ENCODE measurements around the gene COL23A1. TPM values are rescaled to one million over a fixed set of nuclear protein-coding genes. Genes with fewer than 3 reads are reported as not detected.

Gene COL23A1
- total RNA-seq, 1 experiment from 2014 or later, result not detected

GRCh38 chr5:178288401-178289368 lies 301.5 kb downstream of the COL23A1 start:
- BruUV-seq (replicated peaks), result no TSS peak

GRCh38 chr5:178287791-178288105 lies 302.4 kb downstream of the COL23A1 start:
- BruUV-seq (replicated peaks), result no TSS peak
- Histone ChIP-seq H3K27me3 (replicated peaks; ENCODE audit: insufficient read depth, low read depth, low read length, poor library complexity) (no peaks in the 10 kb centered on the region), H3K4me1 (ENCODE audit: insufficient read depth, low read length, poor library complexity, severe bottlenecking) (no peaks in the 10 kb centered on the region), H3K9me3 (ENCODE audit: low read depth, low read length, poor library complexity, severe bottlenecking) (no peaks in the 10 kb centered on the region), H3K27ac (ENCODE audit: low read depth, low read length, poor library complexity, severe bottlenecking) (no peak overlapping the region), H3K36me3 (ENCODE audit: insufficient read depth, low read length, poor library complexity, severe bottlenecking) (no peaks in the 10 kb centered on the region), H3K4me3 (ENCODE audit: low read depth, low read length, poor library complexity, severe bottlenecking) (no peak overlapping the region)
- ChIA-PET CTCF (no interaction called here), POLR2A (ENCODE audit: low non-redundant PET) (no interaction called here)
- DNase-seq (ENCODE audit: low spot score), result no peak
- no peak for TF ChIP-seq EZH2 (IDR thresholded peaks at IDR 0.05; ENCODE audit: borderline replicate concordance, low read depth, low read length, poor library complexity, severe bottlenecking)
- TF ChIP-seq, protein P1, sequence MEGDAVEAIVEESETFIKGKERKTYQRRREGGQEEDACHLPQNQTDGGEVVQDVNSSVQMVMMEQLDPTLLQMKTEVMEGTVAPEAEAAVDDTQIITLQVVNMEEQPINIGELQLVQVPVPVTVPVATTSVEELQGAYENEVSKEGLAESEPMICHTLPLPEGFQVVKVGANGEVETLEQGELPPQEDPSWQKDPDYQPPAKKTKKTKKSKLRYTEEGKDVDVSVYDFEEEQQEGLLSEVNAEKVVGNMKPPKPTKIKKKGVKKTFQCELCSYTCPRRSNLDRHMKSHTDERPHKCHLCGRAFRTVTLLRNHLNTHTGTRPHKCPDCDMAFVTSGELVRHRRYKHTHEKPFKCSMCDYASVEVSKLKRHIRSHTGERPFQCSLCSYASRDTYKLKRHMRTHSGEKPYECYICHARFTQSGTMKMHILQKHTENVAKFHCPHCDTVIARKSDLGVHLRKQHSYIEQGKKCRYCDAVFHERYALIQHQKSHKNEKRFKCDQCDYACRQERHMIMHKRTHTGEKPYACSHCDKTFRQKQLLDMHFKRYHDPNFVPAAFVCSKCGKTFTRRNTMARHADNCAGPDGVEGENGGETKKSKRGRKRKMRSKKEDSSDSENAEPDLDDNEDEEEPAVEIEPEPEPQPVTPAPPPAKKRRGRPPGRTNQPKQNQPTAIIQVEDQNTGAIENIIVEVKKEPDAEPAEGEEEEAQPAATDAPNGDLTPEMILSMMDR (conservative IDR thresholded peaks at IDR 0.05; ENCODE audit: low read depth, low read length), result no peak
- intact Hi-C loops (cut with micrococcal nuclease; ENCODE audit: unreplicated experiment), result no loop called here

More at GRCh38 chr5:178288401-178289368, 301.5 kb downstream of the COL23A1 start:
- no peaks in the 10 kb centered on the region for H3K4me1 ChIP-seq (ENCODE audit: insufficient read depth, low read length, poor library complexity, severe bottlenecking)
- TF ChIP-seq EZH2 (IDR thresholded peaks at IDR 0.05; ENCODE audit: borderline replicate concordance, low read depth, low read length, poor library complexity, severe bottlenecking), result no peak
- TF ChIP-seq, protein P1 (conservative IDR thresholded peaks at IDR 0.05; ENCODE audit: low read depth, low read length), result no peak
- POLR2A ChIA-PET (ENCODE audit: low non-redundant PET), result no interaction called here
- CTCF ChIA-PET, result interaction anchor here (0.6 kb wide), 1 partner anchor 193 kb away, joined by 4 read pairs; no protein-coding TSS in a partner anchor
- H3K36me3 ChIP-seq (ENCODE audit: insufficient read depth, low read length, poor library complexity, severe bottlenecking), result no peaks in the 10 kb centered on the region
- no peak for DNase-seq (ENCODE audit: low spot score)
- intact Hi-C loops (cut with micrococcal nuclease; ENCODE audit: unreplicated experiment), result no loop called here
- no peak overlapping the region for H3K27ac ChIP-seq (ENCODE audit: low read depth, low read length, poor library complexity, severe bottlenecking)
- H3K4me3 ChIP-seq (ENCODE audit: low read depth, low read length, poor library complexity, severe bottlenecking), result no peak overlapping the region
- H3K27me3 ChIP-seq (replicated peaks; ENCODE audit: insufficient read depth, low read depth, low read length, poor library complexity), result no peaks in the 10 kb centered on the region
- H3K9me3 ChIP-seq (ENCODE audit: low read depth, low read length, poor library complexity, severe bottlenecking), result no peaks in the 10 kb centered on the region

DNA sequence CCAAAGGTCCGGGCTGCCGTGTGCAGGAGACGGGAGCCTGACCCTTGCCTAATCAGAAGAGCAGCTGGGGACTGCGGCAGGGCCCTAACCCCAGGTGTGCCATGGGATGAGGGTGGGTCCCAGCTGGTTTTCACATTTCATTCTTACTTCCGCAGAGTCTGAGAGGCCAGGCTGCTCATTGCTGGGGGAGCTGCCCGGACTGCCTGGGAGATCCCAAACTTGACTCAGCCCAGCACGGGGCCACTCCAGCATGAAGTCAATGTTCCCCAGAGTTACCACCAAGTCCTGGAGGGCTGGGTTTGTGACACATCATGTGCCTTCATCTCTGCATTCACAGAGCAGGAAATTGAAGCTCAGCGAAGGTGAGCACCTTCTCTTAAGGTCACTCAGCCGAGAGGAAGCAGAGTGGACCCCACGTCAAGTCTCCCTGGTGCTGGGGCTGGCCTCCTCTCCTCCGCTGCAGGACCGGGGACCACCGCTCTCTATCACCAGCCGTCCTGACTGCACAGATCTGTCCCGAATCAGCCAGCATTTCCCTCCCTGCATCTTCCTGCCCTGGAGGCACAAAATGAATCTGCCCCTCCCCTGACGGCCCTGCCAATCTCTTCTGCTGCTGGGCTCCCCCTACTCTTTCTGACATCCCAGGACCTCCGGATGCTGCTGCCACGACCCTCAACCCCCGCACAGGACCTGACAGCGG lies 303.0 kb downstream of the COL23A1 start:
- DNase-seq (ENCODE audit: low spot score), result no peak
- H3K27me3 ChIP-seq (replicated peaks; ENCODE audit: insufficient read depth, low read depth, low read length, poor library complexity), result no peaks in the 10 kb centered on the region
- H3K4me3 ChIP-seq (ENCODE audit: low read depth, low read length, poor library complexity, severe bottlenecking), result no peak overlapping the region
- ChIA-PET POLR2A (ENCODE audit: low non-redundant PET) (no interaction called here), CTCF (interaction anchor here (1.0 kb wide), 1 partner anchor 52 kb away, joined by 5 read pairs; no protein-coding TSS in a partner anchor)
- intact Hi-C loops (cut with micrococcal nuclease; ENCODE audit: unreplicated experiment), result no loop called here
- no peaks in the 10 kb centered on the region for H3K9me3 ChIP-seq (ENCODE audit: low read depth, low read length, poor library complexity, severe bottlenecking)
- no peaks in the 10 kb centered on the region for H3K36me3 ChIP-seq (ENCODE audit: insufficient read depth, low read length, poor library complexity, severe bottlenecking)
- TF ChIP-seq, protein P1 (conservative IDR thresholded peaks at IDR 0.05; ENCODE audit: low read depth, low read length), result no peak
- no TSS peak for BruUV-seq (replicated peaks)
- no peaks in the 10 kb centered on the region for H3K4me1 ChIP-seq (ENCODE audit: insufficient read depth, low read length, poor library complexity, severe bottlenecking)
- H3K27ac ChIP-seq (ENCODE audit: low read depth, low read length, poor library complexity, severe bottlenecking), result no peak overlapping the region
